Measurements from ENCODE around the gene NUP50.

- TF ChIP-seq CTCF (optimal IDR thresholded peaks at IDR 0.05 in 1 of 3, IDR thresholded peaks at IDR 0.05 in 1 of 3, conservative IDR thresholded peaks at IDR 0.05 in 1 of 3; ENCODE audit: extremely low read depth in 1 of 3, insufficient read depth in 2 of 3, low read length in 3 of 3) (no peak), EZH2 (IDR thresholded peaks at IDR 0.05; ENCODE audit: low read length) (no peak)
Measured at GRCh38 chr22:45212992-45213751, 49.4 kb downstream of the NUP50 start.
